Ascending aorta (tissue), 2 donors: ENCODE results near the gene GRID2. TPM values are rescaled to one million over a fixed set of nuclear protein-coding genes. Genes with fewer than 3 reads are reported as not detected.

Experiments
- DNase-seq, 2 donors: peaks; one replicate each; pipeline ENCODE4 v3.0.0-alpha.2; 2019; ENCODE audit warnings: low spot score in 2 of 2
- H3K27ac ChIP-seq, 2 donors: fragments of 200-600 bp; sonication (generic); one replicate each; pipeline ENCODE4 v1.5.1; 2016 to 2017; ENCODE audit warnings: mild to moderate bottlenecking in 1 of 2
- H3K27me3 ChIP-seq: fragments of 200-600 bp; sonication (generic); one replicate; pipeline ENCODE4 v1.5.1; 2017
- H3K36me3 ChIP-seq, 2 donors: fragments of 200-600 bp; sonication (generic); one replicate each; pipeline ENCODE4 v1.5.1; 2016
- H3K4me1 ChIP-seq, 2 donors: fragments of 200-600 bp; sonication (generic); one replicate each; pipeline ENCODE4 v1.5.1; 2016 to 2017; ENCODE audit warnings: mild to moderate bottlenecking in 1 of 2
- H3K4me3 ChIP-seq, 2 donors: fragments of 200-600 bp; sonication (generic); one replicate each; pipeline ENCODE4 v1.5.1; 2016 to 2017; ENCODE audit warnings: mild to moderate bottlenecking in 1 of 2
- H3K9me3 ChIP-seq, 2 donors: fragments of 200-600 bp; sonication (generic); one replicate each; pipeline ENCODE4 v1.5.1; 2016
- CTCF ChIP-seq, 3 experiments: fragments of 200-600 bp in 2 of 3; fragments of 450-650 bp in 1 of 3; sonication (generic) in 2 of 3; IDR thresholded peaks; one replicate each; pipeline ENCODE4 v1.5.1; 2016 to 2019; ENCODE audit warnings: antibody characterized with exemption in 3 of 3, mild to moderate bottlenecking in 1 of 3, moderate library complexity in 1 of 3
- intact Hi-C: fragments of 100-400 bp; cut with DNase I; formaldehyde crosslinking; loops from one replicate; pipeline ENCODE4 v1.15.1; 2023
- total RNA-seq: library from RNA; depleted of rRNA; stranded (reverse); fragments of >200 nt; gene quantifications from one replicate; pipeline ENCODE4 v1.1.0, GENCODE V29; 2016

GRID2 gene
- total RNA-seq, 1 donor from 2014 or later: not detected

- DNase-seq: no peak
- no peak for TF ChIP-seq CTCF (IDR thresholded peaks at IDR 0.05)
- intact Hi-C loops: no loop called here
These were observed 929.1 kb downstream of the GRID2 start for GRCh38 chr4:93232883-93233282.

GRCh38 chr4:93237521-93237920, 933.8 kb downstream of the GRID2 start:
- H3K36me3 ChIP-seq: no peaks in the 10 kb centered on the region
- intact Hi-C loops: no loop called here
- DNase-seq: no peak
- no peaks in the 10 kb centered on the region for H3K9me3 ChIP-seq
- TF ChIP-seq CTCF (IDR thresholded peaks at IDR 0.05): no peak
- no peaks in the 10 kb centered on the region for H3K27me3 ChIP-seq
- H3K27ac ChIP-seq: no peak overlapping the region
- H3K4me1 ChIP-seq: no peaks in the 10 kb centered on the region
- no peak overlapping the region for H3K4me3 ChIP-seq

More at GRCh38 chr4:93232883-93233282, 929.1 kb downstream of the GRID2 start:
- Histone ChIP-seq H3K9me3 (no peaks in the 10 kb centered on the region), H3K27ac (no peak overlapping the region), H3K4me3 (no peak overlapping the region), H3K4me1 (no peaks in the 10 kb centered on the region), H3K36me3 (no peaks in the 10 kb centered on the region), H3K27me3 (no peaks in the 10 kb centered on the region)

GRCh38 chr4:93243262-93243661, 939.5 kb downstream of the GRID2 start:
- DNase-seq: no peak
- Histone ChIP-seq H3K9me3 (no peaks in the 10 kb centered on the region), H3K4me3 (no peak overlapping the region), H3K4me1 (no peaks in the 10 kb centered on the region), H3K27ac (no peak overlapping the region), H3K27me3 (no peaks in the 10 kb centered on the region), H3K36me3 (no peaks in the 10 kb centered on the region)
- intact Hi-C loops: no loop called here
- no peak for TF ChIP-seq CTCF (IDR thresholded peaks at IDR 0.05)

- no peak for TF ChIP-seq CTCF (IDR thresholded peaks at IDR 0.05)
- intact Hi-C loops: no loop called here
- DNase-seq: no peak
- Histone ChIP-seq H3K27me3 (no peaks in the 10 kb centered on the region), H3K4me1 (no peaks in the 10 kb centered on the region), H3K36me3 (no peaks in the 10 kb centered on the region), H3K27ac (no peak overlapping the region), H3K4me3 (no peak overlapping the region), H3K9me3 (no peaks in the 10 kb centered on the region)
These were observed 957.4 kb downstream of the GRID2 start for GRCh38 chr4:93261207-93261606.

DNA sequence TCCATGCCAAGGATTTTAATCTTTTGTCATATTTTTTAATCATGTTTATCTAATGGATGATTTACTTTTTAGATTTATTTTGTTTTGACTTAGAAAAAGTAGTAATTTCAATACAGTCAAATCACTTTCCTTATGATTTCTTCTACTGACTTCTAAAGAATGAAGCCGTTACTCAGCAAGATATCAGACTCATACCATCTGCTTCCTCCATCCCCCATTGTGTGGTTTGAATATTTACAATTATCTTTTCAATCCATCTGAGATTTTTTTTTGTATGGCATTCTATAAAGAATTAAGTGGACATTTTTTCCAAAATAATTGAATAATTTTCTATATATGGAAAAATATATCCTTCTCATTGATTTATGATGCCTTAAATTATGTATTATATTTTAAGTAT, 959.4 kb downstream of the GRID2 start:
- TF ChIP-seq CTCF (IDR thresholded peaks at IDR 0.05): no peak
- H3K36me3 ChIP-seq: no peaks in the 10 kb centered on the region
- H3K4me3 ChIP-seq: no peak overlapping the region
- H3K27ac ChIP-seq: no peak overlapping the region
- no peaks in the 10 kb centered on the region for H3K27me3 ChIP-seq
- no peaks in the 10 kb centered on the region for H3K9me3 ChIP-seq
- no peaks in the 10 kb centered on the region for H3K4me1 ChIP-seq
- intact Hi-C loops: no loop called here
- no peak for DNase-seq

DNA sequence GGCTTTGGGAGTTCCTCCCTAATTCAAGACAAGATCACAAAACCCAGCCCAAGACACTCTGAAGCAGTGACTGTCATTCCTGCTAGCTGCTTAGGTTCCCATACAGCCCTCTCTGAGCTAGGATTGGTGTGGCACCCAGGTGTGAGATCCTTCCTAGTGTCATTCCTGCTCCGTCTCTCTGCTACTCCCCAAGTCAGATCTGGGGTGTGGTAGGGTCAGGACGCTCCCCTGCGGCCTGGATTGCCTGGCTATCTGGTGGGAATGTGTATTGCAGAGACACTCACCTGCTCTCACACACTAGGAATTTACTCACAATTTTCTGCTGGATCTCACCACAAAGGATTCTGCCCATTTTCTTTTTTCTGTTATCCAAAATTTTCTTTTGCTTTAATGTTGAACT, 964.0 kb downstream of the GRID2 start:
- Histone ChIP-seq H3K27ac (no peak overlapping the region), H3K9me3 (no peaks in the 10 kb centered on the region), H3K4me3 (no peak overlapping the region), H3K36me3 (no peaks in the 10 kb centered on the region), H3K27me3 (no peaks in the 10 kb centered on the region), H3K4me1 (no peaks in the 10 kb centered on the region)
- intact Hi-C loops: no loop called here
- no peak for DNase-seq
- TF ChIP-seq CTCF (IDR thresholded peaks at IDR 0.05): no peak
